Uterus (tissue), 4 donors: ENCODE data around the gene AOAH. TPM values are rescaled to one million over a fixed set of nuclear protein-coding genes. Genes with fewer than 3 reads are reported as not detected.
"Not testable (repeated sequence)": the region's sequence is repeated elsewhere in the genome, so short reads cannot be mapped to it uniquely, and the experiment has no call there.

Source experiments
- DNase-seq, 2 donors: peaks; one replicate each; pipeline ENCODE4 v3.0.0-alpha.2; 2019 to 2020
- H3K27ac ChIP-seq, 2 donors: fragments of 200-600 bp; sonication (generic); 1 replicate in 1 of 2; 2 replicates in 1 of 2; pipeline ENCODE4 v1.5.1; 2016 to 2018
- H3K27me3 ChIP-seq, 2 donors: fragments of 200-600 bp; sonication (generic); one replicate each; pipeline ENCODE4 v1.5.1; 2018 to 2019; ENCODE audit warnings: control low read depth in 1 of 2
- H3K36me3 ChIP-seq, 2 donors: fragments of 200-600 bp; sonication (generic); one replicate each; pipeline ENCODE4 v1.5.1; 2019; ENCODE audit warnings: control low read depth in 1 of 2
- H3K4me1 ChIP-seq, 2 donors: fragments of 200-600 bp; sonication (generic); one replicate each; pipeline ENCODE4 v1.5.1; 2018 to 2019; ENCODE audit warnings: control low read depth in 1 of 2
- H3K4me3 ChIP-seq, 2 donors: fragments of 200-600 bp; sonication (generic); 1 replicate in 1 of 2; 2 replicates in 1 of 2; pipeline ENCODE4 v1.5.1; 2018 to 2019; ENCODE audit warnings: mild to moderate bottlenecking in 1 of 2
- H3K9me3 ChIP-seq, 2 donors: fragments of 200-600 bp; sonication (generic); one replicate each; pipeline ENCODE4 v1.5.1; 2019; ENCODE audit warnings: control low read depth in 1 of 2
- POLR2A ChIP-seq, 2 donors: fragments of 450-650 bp; IDR thresholded peaks; one replicate each; pipeline ENCODE4 v1.6.1; 2016; ENCODE audit warnings: antibody characterized with exemption in 2 of 2, mild to moderate bottlenecking in 1 of 2, moderate library complexity in 1 of 2
- intact Hi-C: fragments of 100-400 bp; cut with DNase I; formaldehyde crosslinking; loops from one replicate; pipeline ENCODE4 v1.15.1; 2023; ENCODE audit warnings: low total_unique reads
- total RNA-seq, 4 donors: library from RNA; depleted of rRNA in 3 of 4; stranded (reverse); fragments of >200 nt in 3 of 4; gene quantifications; one replicate each; pipeline versions ENCODE4 v1.1.0 to v1.2.4, GENCODE V29; 2014 to 2023
- TF ChIP-seq, protein P1 (sequence below), 4 experiments: fragments of 200-600 bp in 2 of 4; fragments of 450-650 bp in 2 of 4; sonication (generic) in 2 of 4; IDR thresholded peaks; one replicate each; pipeline ENCODE4 v1.5.1; 2016 to 2019; ENCODE audit warnings: antibody characterized with exemption in 4 of 4, mild to moderate bottlenecking in 2 of 4, moderate library complexity in 1 of 4
- donor health status: DM: yes; HTN: yes; CAD: no.

The AOAH gene
- total RNA-seq, 4 donors from 2014 or later, result 5.5 to 60.9 (median 8.6) TPM

DNA sequence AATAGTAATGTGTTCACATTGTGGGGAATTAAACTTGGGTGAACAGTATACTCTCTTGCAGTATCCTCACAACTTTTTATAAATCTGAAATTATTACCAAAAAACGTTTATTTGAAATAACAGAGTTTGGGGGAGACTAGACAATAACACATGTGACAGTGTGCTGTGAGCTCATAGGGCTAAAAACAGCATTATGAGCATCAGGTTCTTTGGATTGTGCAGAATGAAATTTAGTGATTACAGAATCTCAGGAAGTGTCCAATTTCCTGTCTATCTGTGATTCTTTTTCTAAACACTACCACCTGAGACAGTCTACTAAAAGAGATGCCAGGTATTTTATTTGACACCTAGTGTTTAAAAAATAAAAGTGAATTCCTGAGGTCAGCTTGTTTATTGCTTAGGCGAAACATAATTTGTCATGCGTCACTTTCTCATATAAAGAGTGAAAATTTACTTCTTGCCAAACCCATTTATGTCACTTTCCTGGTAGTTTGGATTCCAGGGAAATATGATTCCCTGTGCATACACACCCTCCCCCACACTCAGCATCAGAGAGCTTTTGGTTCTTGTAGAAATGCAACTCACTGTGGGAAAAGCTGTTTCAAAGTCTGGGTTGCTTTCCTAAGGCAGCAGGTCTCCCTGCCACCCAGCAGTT lies 71.2 kb downstream of the AOAH start:
- H3K4me3 ChIP-seq, result no peak overlapping the region
- no peak for DNase-seq
- H3K27ac ChIP-seq, result no peak overlapping the region
- no peaks in the 10 kb centered on the region for H3K27me3 ChIP-seq
- TF ChIP-seq, protein P1, sequence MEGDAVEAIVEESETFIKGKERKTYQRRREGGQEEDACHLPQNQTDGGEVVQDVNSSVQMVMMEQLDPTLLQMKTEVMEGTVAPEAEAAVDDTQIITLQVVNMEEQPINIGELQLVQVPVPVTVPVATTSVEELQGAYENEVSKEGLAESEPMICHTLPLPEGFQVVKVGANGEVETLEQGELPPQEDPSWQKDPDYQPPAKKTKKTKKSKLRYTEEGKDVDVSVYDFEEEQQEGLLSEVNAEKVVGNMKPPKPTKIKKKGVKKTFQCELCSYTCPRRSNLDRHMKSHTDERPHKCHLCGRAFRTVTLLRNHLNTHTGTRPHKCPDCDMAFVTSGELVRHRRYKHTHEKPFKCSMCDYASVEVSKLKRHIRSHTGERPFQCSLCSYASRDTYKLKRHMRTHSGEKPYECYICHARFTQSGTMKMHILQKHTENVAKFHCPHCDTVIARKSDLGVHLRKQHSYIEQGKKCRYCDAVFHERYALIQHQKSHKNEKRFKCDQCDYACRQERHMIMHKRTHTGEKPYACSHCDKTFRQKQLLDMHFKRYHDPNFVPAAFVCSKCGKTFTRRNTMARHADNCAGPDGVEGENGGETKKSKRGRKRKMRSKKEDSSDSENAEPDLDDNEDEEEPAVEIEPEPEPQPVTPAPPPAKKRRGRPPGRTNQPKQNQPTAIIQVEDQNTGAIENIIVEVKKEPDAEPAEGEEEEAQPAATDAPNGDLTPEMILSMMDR (IDR thresholded peaks at IDR 0.05), result no peak
- TF ChIP-seq POLR2A (IDR thresholded peaks at IDR 0.05), result no peak
- no peaks in the 10 kb centered on the region for H3K9me3 ChIP-seq
- intact Hi-C loops, result no loop called here
- no peaks in the 10 kb centered on the region for H3K36me3 ChIP-seq
- H3K4me1 ChIP-seq, result no peaks in the 10 kb centered on the region

- Histone ChIP-seq H3K36me3 (no peaks in the 10 kb centered on the region), H3K9me3 (no peaks in the 10 kb centered on the region), H3K27me3 (no peaks in the 10 kb centered on the region), H3K27ac (no peak overlapping the region), H3K4me1 (no peaks in the 10 kb centered on the region), H3K4me3 (no peak overlapping the region)
- intact Hi-C loops, result no loop called here
- no peak for DNase-seq
- TF ChIP-seq POLR2A (IDR thresholded peaks at IDR 0.05), result no peak
- TF ChIP-seq, protein P1 (IDR thresholded peaks at IDR 0.05), result no peak
Observed at GRCh38 chr7:36652431-36652830, 71.9 kb downstream of the AOAH start.

GRCh38 chr7:36651404-36651803 lies 72.9 kb downstream of the AOAH start:
- intact Hi-C loops, result no loop called here

GRCh38 chr7:36650766-36651312 lies 73.5 kb downstream of the AOAH start:
- Histone ChIP-seq H3K27ac (no peak overlapping the region), H3K27me3 (no peaks in the 10 kb centered on the region), H3K9me3 (no peaks in the 10 kb centered on the region), H3K36me3 (no peaks in the 10 kb centered on the region), H3K4me1 (no peaks in the 10 kb centered on the region), H3K4me3 (no peak overlapping the region)
- no peak for DNase-seq
- intact Hi-C loops, result no loop called here
- TF ChIP-seq, protein P1 (IDR thresholded peaks at IDR 0.05), result no peak
- TF ChIP-seq POLR2A (IDR thresholded peaks at IDR 0.05), result no peak

More at GRCh38 chr7:36651404-36651803, 72.9 kb downstream of the AOAH start:
- Histone ChIP-seq H3K27me3 (no peaks in the 10 kb centered on the region), H3K4me1 (no peaks in the 10 kb centered on the region), H3K36me3 (no peaks in the 10 kb centered on the region), H3K27ac (no peak overlapping the region), H3K4me3 (no peak overlapping the region), H3K9me3 (no peaks in the 10 kb centered on the region)
- DNase-seq, result no peak
- TF ChIP-seq POLR2A (IDR thresholded peaks at IDR 0.05), result no peak
- TF ChIP-seq, protein P1 (IDR thresholded peaks at IDR 0.05), result no peak

DNA sequence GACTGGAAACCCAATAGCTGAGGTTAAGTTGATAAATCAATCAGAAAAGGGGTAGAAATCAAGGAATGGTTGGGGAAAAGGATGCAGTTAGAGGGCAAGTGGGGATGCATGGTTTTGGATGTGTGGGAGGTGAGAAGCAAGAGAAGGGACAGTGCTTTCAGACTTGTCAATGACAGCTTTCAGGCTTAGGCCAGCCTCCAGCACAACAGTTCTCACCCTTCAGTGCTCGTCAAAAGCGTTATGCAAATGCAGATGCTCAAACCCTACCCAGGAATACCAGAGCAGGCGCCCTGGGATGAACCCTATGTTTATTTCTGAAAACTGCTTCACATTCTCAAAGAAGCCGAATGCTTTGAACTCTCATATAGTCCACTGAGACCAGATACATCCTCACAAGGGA lies 74.0 kb downstream of the AOAH start:
- TF ChIP-seq, protein P1 (IDR thresholded peaks at IDR 0.05), result no peak
- TF ChIP-seq POLR2A (IDR thresholded peaks at IDR 0.05), result no peak
- DNase-seq, result no peak
- no peak overlapping the region for H3K27ac ChIP-seq
- no peaks in the 10 kb centered on the region for H3K36me3 ChIP-seq
- H3K4me3 ChIP-seq, result no peak overlapping the region
- H3K9me3 ChIP-seq, result no peaks in the 10 kb centered on the region
- H3K27me3 ChIP-seq, result no peaks in the 10 kb centered on the region
- no peaks in the 10 kb centered on the region for H3K4me1 ChIP-seq
- intact Hi-C loops, result no loop called here

GRCh38 chr7:36649319-36649718 lies 75.0 kb downstream of the AOAH start:
- H3K9me3 ChIP-seq, H3K4me3 ChIP-seq, H3K36me3 ChIP-seq, DNase-seq, H3K4me1 ChIP-seq, H3K27ac ChIP-seq, intact Hi-C loops, H3K27me3 ChIP-seq: not testable (repeated sequence)
